ENCODE results near the gene ERMP1.

ERMP1 gene

GRCh38 chr9:5842929-5843793, 10.2 kb upstream of the ERMP1 start:
- no peak overlapping the region for H3K27ac ChIP-seq
- ChIA-PET CTCF (interaction anchor here (1.7 kb wide), 1 partner anchor 10 kb away, joined by 5 read pairs; the partner anchor contains the start of gene ERMP1), POLR2A (ENCODE audit: low non-redundant PET) (no interaction called here)
- no peak for TF ChIP-seq CTCF (conservative IDR thresholded peaks at IDR 0.05; ENCODE audit: low read depth)
- no peak for DNase-seq (ENCODE audit: low spot score)

GRCh38 chr9:5841771-5842573, 9.1 kb upstream of the ERMP1 start:
- no peak overlapping the region for H3K27ac ChIP-seq
- DNase-seq (ENCODE audit: low spot score), result no peak
- POLR2A ChIA-PET (ENCODE audit: low non-redundant PET), result interaction anchor here (0.7 kb wide), 1 partner anchor 1847 kb away, joined by 4 read pairs; no protein-coding TSS in a partner anchor
- CTCF ChIA-PET, result interaction anchor here (1.7 kb wide), 1 partner anchor 9 kb away, joined by 5 read pairs; the partner anchor contains the start of gene ERMP1
- TF ChIP-seq CTCF (conservative IDR thresholded peaks at IDR 0.05; ENCODE audit: low read depth), result no peak

- H3K27ac ChIP-seq, result no peak overlapping the region
- TF ChIP-seq CTCF (conservative IDR thresholded peaks at IDR 0.05; ENCODE audit: low read depth), result no peak
- ChIA-PET POLR2A (ENCODE audit: low non-redundant PET) (no interaction called here), CTCF (no interaction called here)
- no peak for DNase-seq (ENCODE audit: low spot score)
These were observed 7.9 kb upstream of the ERMP1 start for GRCh38 chr9:5840788-5841187.

GRCh38 chr9:5839572-5839902, 6.6 kb upstream of the ERMP1 start:
- no peak for TF ChIP-seq CTCF (conservative IDR thresholded peaks at IDR 0.05; ENCODE audit: low read depth)
- H3K27ac ChIP-seq, result peak overlapping the region; percentile 77
- ChIA-PET POLR2A (ENCODE audit: low non-redundant PET) (no interaction called here), CTCF (no interaction called here)
- DNase-seq (ENCODE audit: low spot score), result no peak

GRCh38 chr9:5838884-5839571, 6.1 kb upstream of the ERMP1 start:
- H3K27ac ChIP-seq, result peak overlapping the region; percentile 77
- POLR2A ChIA-PET (ENCODE audit: low non-redundant PET), result no interaction called here
- peak; percentile 76 for DNase-seq (ENCODE audit: low spot score)
- CTCF ChIA-PET, result no interaction called here
- TF ChIP-seq CTCF (conservative IDR thresholded peaks at IDR 0.05; ENCODE audit: low read depth), result no peak

- POLR2A ChIA-PET (ENCODE audit: low non-redundant PET), result no interaction called here
- CTCF ChIA-PET, result no interaction called here
These were observed 2.9 kb upstream of the ERMP1 start for GRCh38 chr9:5835808-5836207.

More at GRCh38 chr9:5835808-5836207, 2.9 kb upstream of the ERMP1 start:
- H3K27ac ChIP-seq, result no peak overlapping the region
- DNase-seq (ENCODE audit: low spot score), result no peak
- TF ChIP-seq CTCF (conservative IDR thresholded peaks at IDR 0.05; ENCODE audit: low read depth), result no peak

Measured in RWPE1 (cell line).